B cell (primary cell): ENCODE results near the gene TUT4. TPM values are rescaled to one million over a fixed set of nuclear protein-coding genes. Genes with fewer than 3 reads are reported as not detected.

Source experiments
- ATAC-seq: fragments of 200-7000 bp; cut with Tn5 transposase; one replicate; pipeline ENCODE4 v1.10.0; 2021; ENCODE audit warnings: low read depth, mild to moderate bottlenecking, moderate number of reproducible peaks, moderate library complexity
- CTCF ChIA-PET: fragments of 350-600 bp; sonication (Branson Sonifier 250); formaldehyde crosslinking; loops from one replicate; lab custom pipeline; 2021; ENCODE audit warnings: antibody characterized with exemption, inconsistent platforms; lab: Charles Lee
- POLR2A ChIA-PET: fragments of 350-600 bp; sonication (Branson Sonifier 250); formaldehyde crosslinking; loops from one replicate; lab custom pipeline; 2021; ENCODE audit warnings: antibody characterized with exemption; lab: Charles Lee
- DNase-seq: peaks from one replicate; pipeline ENCODE4 v3.0.0; 2013
- H2AFZ ChIP-seq: 2 replicates; pipeline ENCODE4 v1.6.1; 2012; ENCODE audit warnings: mild to moderate bottlenecking, low read depth, low read length; ENCODE audit not compliant: insufficient read depth, poor library complexity, severe bottlenecking
- H3K27ac ChIP-seq, 2 donors: 1 replicate in 1 of 2; 2 replicates in 1 of 2; pipeline ENCODE4 v1.5.1; 2012 to 2013; ENCODE audit warnings: low read length in 2 of 2, mild to moderate bottlenecking in 2 of 2, moderate library complexity in 1 of 2
- H3K27me3 ChIP-seq, 4 experiments: fragments of 200-600 bp in 1 of 4; sonication (generic) in 1 of 4; replicated peaks in 1 of 4; 1 replicate in 2 of 4; 2 replicates in 2 of 4; pipeline versions ENCODE4 v1.6.1 to v1.7.0; 2013 to 2016; ENCODE audit warnings: low read length in 3 of 4, mild to moderate bottlenecking in 2 of 4, mixed read lengths in 1 of 4, moderate library complexity in 1 of 4; ENCODE audit not compliant: insufficient read depth in 4 of 4, control insufficient read depth in 3 of 4; ENCODE audit errors: control extremely low read depth in 1 of 4
- H3K36me3 ChIP-seq, 2 experiments: replicated peaks in 1 of 2; 1 replicate in 1 of 2; 2 replicates in 1 of 2; pipeline versions ENCODE4 v1.6.1 to v1.7.1; 2013; ENCODE audit warnings: low read length in 1 of 2; ENCODE audit not compliant: insufficient read depth in 2 of 2, control insufficient read depth in 1 of 2; ENCODE audit errors: control extremely low read depth in 1 of 2, extremely low read depth in 1 of 2
- H3K4me1 ChIP-seq, 2 donors: fragments of 200-600 bp in 1 of 2; sonication (generic) in 1 of 2; 1 replicate in 1 of 2; 2 replicates in 1 of 2; pipeline versions ENCODE4 v1.5.1 to v1.6.1; 2013 to 2017; ENCODE audit warnings: low read length in 2 of 2; ENCODE audit not compliant: control insufficient read depth in 2 of 2, insufficient read depth in 2 of 2
- H3K4me2 ChIP-seq: replicated peaks from 2 replicates; pipeline ENCODE3; 2012; ENCODE audit warnings: mild to moderate bottlenecking, low read depth, low read length; ENCODE audit not compliant: poor library complexity, severe bottlenecking
- H3K4me3 ChIP-seq, 5 experiments: fragments of 200-600 bp in 1 of 5; sonication (generic) in 1 of 5; 1 replicate in 3 of 5; 2 replicates in 2 of 5; pipeline versions ENCODE4 v1.5.1 to v1.7.0; 2011 to 2016; ENCODE audit warnings: low read length in 4 of 5, mild to moderate bottlenecking in 4 of 5, low read depth in 2 of 5, control low read depth in 1 of 5, moderate library complexity in 1 of 5; ENCODE audit not compliant: insufficient read depth in 1 of 5; ENCODE audit errors: control extremely low read depth in 1 of 5, extremely low read depth in 1 of 5
- H3K79me2 ChIP-seq: fragments of 200-600 bp; sonication (generic); one replicate; pipeline ENCODE4 v1.6.0; 2016; ENCODE audit warnings: low read length; ENCODE audit not compliant: control insufficient read depth, insufficient read depth
- H3K9ac ChIP-seq: fragments of 200-600 bp; sonication (generic); 2 replicates; pipeline ENCODE4 v1.6.1; 2017; ENCODE audit warnings: mild to moderate bottlenecking, low read length, moderate library complexity
- H3K9me3 ChIP-seq, 3 donors: one replicate each; pipeline versions ENCODE4 v1.6.1 to v1.7.1; 2013; ENCODE audit warnings: low read length in 2 of 3; ENCODE audit not compliant: control insufficient read depth in 2 of 3, insufficient read depth in 1 of 3; ENCODE audit errors: control extremely low read depth in 1 of 3
- H4K20me1 ChIP-seq: 2 replicates; pipeline ENCODE4 v1.6.0; 2012; ENCODE audit warnings: mild to moderate bottlenecking, low read length; ENCODE audit not compliant: insufficient read depth, control insufficient read depth, poor library complexity, severe bottlenecking
- H3K27ac Mint-ChIP-seq: one replicate; pipeline ENCODE4 v1.8.0; 2021; ENCODE audit warnings: mixed read lengths
- H3K27me3 Mint-ChIP-seq: one replicate; pipeline ENCODE4 v1.8.0; 2021; ENCODE audit warnings: mixed read lengths
- H3K4me1 Mint-ChIP-seq: one replicate; pipeline ENCODE4 v1.8.0; 2021; ENCODE audit warnings: mixed read lengths
- H3K4me3 Mint-ChIP-seq: one replicate; pipeline ENCODE4 v1.8.0; 2021; ENCODE audit warnings: mixed read lengths
- H3K9me3 Mint-ChIP-seq: one replicate; pipeline ENCODE4 v1.8.0; 2022; ENCODE audit warnings: mixed read lengths; ENCODE audit not compliant: insufficient read depth
- CTCF ChIP-seq: fragments of 200-600 bp; IDR thresholded peaks from one replicate; pipeline ENCODE4 v1.8.0; 2022; ENCODE audit warnings: antibody characterized with exemption, mild to moderate bottlenecking
- EZH2 ChIP-seq: IDR thresholded peaks from 2 replicates; pipeline ENCODE4 v1.6.1; 2012; ENCODE audit warnings: borderline replicate concordance, low read depth, mild to moderate bottlenecking, moderate library complexity, low read length; ENCODE audit not compliant: insufficient read depth, poor library complexity, severe bottlenecking
- WGBS: methylation state at CpG from one replicate; pipeline ENCODE4 v1.1.5; 2013; ENCODE audit warnings: missing lambda C conversion rate; ENCODE audit not compliant: insufficient coverage; 5-methylcytosine and 5-hydroxymethylcytosine counted together
- intact Hi-C: fragments of 100-400 bp; cut with micrococcal nuclease; formaldehyde crosslinking; loops from one replicate; pipeline ENCODE4 v1.10.0; 2022
- polyA minus RNA-seq: library from RNA; depleted of rRNA, polyadenylated mRNA; stranded (reverse); fragments of >200 nt; gene quantifications from 2 replicates; pipeline ENCODE4 v1.2.3, GENCODE V29; 2012
- polyA plus RNA-seq: library from polyadenylated mRNA; depleted of rRNA; stranded (reverse); fragments of >200 nt; gene quantifications from 2 replicates; pipeline ENCODE4 v1.2.3, GENCODE V29; 2012
- total RNA-seq, 2 donors: library from RNA; stranded (reverse); fragments of 120-200 nt in 1 of 2; gene quantifications; 1 replicate in 1 of 2; 2 replicates in 1 of 2; pipeline versions ENCODE4 v1.2.3 to v1.2.4, GENCODE V29; 2013 to 2022

Gene TUT4
- total RNA-seq: 248 and 265 TPM in 2 replicates
- total RNA-seq (2013): 100 TPM
- polyA plus RNA-seq: 76.6 and 114 TPM in 2 replicates
- polyA minus RNA-seq: 36.9 and 62.4 TPM in 2 replicates

GRCh38 chr1:52552505-52553361, at the start of gene TUT4:
Gene TUT4 (minus strand): TSS chr1:52553092. CDS start chr1:52526280, 26,812 bp downstream.
- Mint-ChIP-seq H3K27me3 (no peaks in the 10 kb centered on the region), H3K9me3 (no peaks in the 10 kb centered on the region), H3K4me1 (peaks cover 37% of the 10 kb centered on the region), H3K4me3 (no peak within 1 kb of the TSS), H3K27ac (peak within 1 kb of the TSS; percentile 68)
- Histone ChIP-seq H3K79me2 (peaks cover 42% of the 10 kb centered on the region), H3K4me2 (peak within 1 kb of the TSS; percentile 92), H3K4me3 (peak within 1 kb of the TSS; percentile 85 to 95 (median 92)), H2AFZ (peak within 1 kb of the TSS; percentile 93), H3K4me1 (peaks cover 25 to 31% of the 10 kb centered on the region in 2 donors), H3K9ac (peak within 1 kb of the TSS; percentile 95), H3K9me3 (no peaks in the 10 kb centered on the region), H4K20me1 (peaks cover 7% of the 10 kb centered on the region), H3K27me3 (no peaks in the 10 kb centered on the region), H3K36me3 (no peaks in the 10 kb centered on the region), H3K27ac (peak within 1 kb of the TSS; percentile 94)
- POLR2A ChIA-PET: interaction anchor here (0.5 to 3.3 kb wide), 35 partner anchors 8 to 1635 kb away, joined by 3 to 82 read pairs (median 5); partner anchors contain the start of genes BTF3L4, GPX7, ORC1 and PRPF38A
- intact Hi-C loops: loop anchor here (1.0 to 5.0 kb wide), 9 partner anchors 16 to 675 kb away; partner anchors contain the start of genes BTF3L4, CC2D1B, COA7 and GPX7
- ATAC-seq: peak; percentile 53
- TF ChIP-seq EZH2: no peak
- no peak for TF ChIP-seq CTCF
- CTCF ChIA-PET: interaction anchor here (0.6 to 2.1 kb wide), 11 partner anchors 20 to 184 kb away, joined by 3 to 18 read pairs (median 4); partner anchors contain the start of gene SHISAL2A
- peak; percentile 86 for DNase-seq
- WGBS: under 1% methylated on average over 64 of the region's 68 CpGs
